ENCODE measurements around the gene PLEKHG2. TPM values are rescaled to one million over a fixed set of nuclear protein-coding genes. Genes with fewer than 3 reads are reported as not detected.
"Not testable (repeated sequence)": the region's sequence is repeated elsewhere in the genome, so short reads cannot be mapped to it uniquely, and the experiment has no call there.

The PLEKHG2 gene
- total RNA-seq, 2 experiments from 2014 or later, result 74.4 to 77.9 TPM

DNA sequence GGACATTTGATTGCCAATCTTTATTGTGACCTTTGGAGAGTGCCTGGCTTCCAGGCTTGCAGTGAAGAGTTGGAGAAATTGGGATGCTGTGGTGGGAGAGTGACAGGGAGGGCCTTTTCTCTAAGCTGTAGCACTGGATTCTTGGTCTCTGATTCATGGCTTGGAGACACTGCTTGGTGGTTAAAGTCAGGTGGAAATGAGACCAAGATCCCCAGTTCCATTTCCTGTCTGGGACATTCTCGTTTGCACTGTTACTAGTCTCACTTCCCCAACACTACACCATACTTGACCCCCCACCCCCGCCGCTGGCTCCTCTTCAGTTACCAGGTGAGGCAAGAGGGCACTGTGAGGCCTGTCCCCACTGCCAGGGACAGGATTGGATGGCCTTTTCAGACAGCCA, 35.8 kb downstream of the PLEKHG2 start:
- peaks cover 51% of the 10 kb centered on the region for H3K36me3 Mint-ChIP-seq (ENCODE audit: low read depth)
- peak overlapping the region; percentile 92 for H3K4me3 Mint-ChIP-seq
- CTCF ChIA-PET, result interaction anchor here (0.9 to 2.5 kb wide), 2 partner anchors 12 to 26 kb away, joined by 4 to 6 read pairs; no protein-coding TSS in a partner anchor

GRCh38 chr19:39449116-39449797, 36.8 kb downstream of the PLEKHG2 start:
- no peaks in the 10 kb centered on the region for H3K9me3 Mint-ChIP-seq
- peaks cover 64% of the 10 kb centered on the region for H3K4me1 Mint-ChIP-seq
- ChIA-PET CTCF (interaction anchor here (0.6 to 2.5 kb wide), 2 partner anchors 11 to 33 kb away, joined by 3 to 6 read pairs; no protein-coding TSS in a partner anchor), POLR2A (no interaction called here)
- H3K27me3 Mint-ChIP-seq, result no peaks in the 10 kb centered on the region
- DNase-seq, result no peak
- peaks cover 57% of the 10 kb centered on the region for H3K36me3 Mint-ChIP-seq (ENCODE audit: low read depth)
- peak overlapping the region; percentile 59 for H3K4me3 Mint-ChIP-seq
- H3K27ac Mint-ChIP-seq, result peak overlapping the region; percentile 97

More for the DNA sequence above, 35.8 kb downstream of the PLEKHG2 start:
- peak overlapping the region; percentile 97 for H3K27ac Mint-ChIP-seq
- no peak for DNase-seq
- no peaks in the 10 kb centered on the region for H3K27me3 Mint-ChIP-seq
- H3K4me1 Mint-ChIP-seq, result peaks cover 64% of the 10 kb centered on the region
- no peaks in the 10 kb centered on the region for H3K9me3 Mint-ChIP-seq
- POLR2A ChIA-PET, result no interaction called here

- DNase-seq, H3K27me3 Mint-ChIP-seq, POLR2A ChIA-PET, H3K4me3 Mint-ChIP-seq, CTCF ChIA-PET, H3K9me3 Mint-ChIP-seq: not testable (repeated sequence)
- Mint-ChIP-seq H3K36me3 (ENCODE audit: low read depth) (peaks cover 49% of the 10 kb centered on the region), H3K4me1 (peaks cover 58% of the 10 kb centered on the region), H3K27ac (peak overlapping the region; percentile 28)
Measured at GRCh38 chr19:39451257-39451656, 38.8 kb downstream of the PLEKHG2 start.

- H3K27me3 Mint-ChIP-seq, result no peaks in the 10 kb centered on the region
- POLR2A ChIA-PET, result no interaction called here
- H3K4me3 Mint-ChIP-seq, result no peak overlapping the region
- CTCF ChIA-PET, result interaction anchor here (1.4 kb wide), 2 partner anchors 11 to 17 kb away, joined by 3 to 4 read pairs; partner anchors contain the start of gene TIMM50
- peaks cover 50% of the 10 kb centered on the region for H3K36me3 Mint-ChIP-seq (ENCODE audit: low read depth)
- no peak overlapping the region for H3K27ac Mint-ChIP-seq
- H3K4me1 Mint-ChIP-seq, result no peaks in the 10 kb centered on the region
- no peak for DNase-seq
- H3K9me3 Mint-ChIP-seq, result no peaks in the 10 kb centered on the region
Measured at GRCh38 chr19:39463403-39463802, 50.9 kb downstream of the PLEKHG2 start.

DNA sequence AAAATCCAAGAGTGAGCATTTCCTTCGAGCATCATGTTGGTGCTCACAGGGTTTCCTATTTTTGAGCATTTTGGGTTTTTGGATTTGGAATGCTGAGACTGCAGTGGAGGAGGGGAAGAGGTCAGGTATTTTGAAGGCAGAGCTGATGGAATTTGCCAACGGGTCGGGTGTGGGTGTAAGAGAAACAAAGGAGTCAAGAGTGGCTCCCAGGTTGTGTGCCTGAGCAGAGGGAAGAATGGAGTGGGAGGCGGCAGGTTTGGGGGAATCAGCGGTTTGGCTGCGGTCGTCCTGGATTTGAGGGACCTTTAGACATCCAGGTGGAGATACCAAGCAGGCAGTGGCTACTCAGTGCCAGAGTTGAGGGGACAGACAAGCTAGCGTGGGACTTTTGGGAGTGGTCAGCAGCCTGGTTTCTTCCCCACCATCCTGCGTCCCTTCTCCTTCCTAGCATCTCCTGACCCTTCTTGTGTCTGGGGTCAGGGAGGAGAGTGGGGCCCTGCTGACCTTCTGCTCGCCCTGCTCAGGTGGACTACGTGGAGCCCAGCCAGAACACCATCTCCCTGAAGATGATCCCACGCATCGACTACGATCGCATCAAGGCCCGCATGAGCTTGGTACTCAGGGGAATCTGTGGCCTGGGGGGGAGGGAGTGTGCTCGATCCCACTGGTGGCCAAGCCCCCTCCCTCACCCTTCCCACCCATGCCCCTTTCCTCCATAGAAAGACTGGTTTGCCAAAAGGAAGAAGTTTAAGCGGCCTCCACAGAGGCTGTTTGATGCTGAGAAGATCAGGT, 53.7 kb downstream of the PLEKHG2 start:
- no peak for DNase-seq
- POLR2A ChIA-PET, result no interaction called here
- Mint-ChIP-seq H3K4me1 (no peaks in the 10 kb centered on the region), H3K27ac (no peak overlapping the region), H3K27me3 (no peaks in the 10 kb centered on the region), H3K4me3 (no peak overlapping the region), H3K36me3 (ENCODE audit: low read depth) (peaks cover 48% of the 10 kb centered on the region), H3K9me3 (no peaks in the 10 kb centered on the region)
- CTCF ChIA-PET, result interaction anchor here (1.1 to 1.4 kb wide), 2 partner anchors 8 to 68 kb away, joined by 3 to 6 read pairs; no protein-coding TSS in a partner anchor

- POLR2A ChIA-PET, result no interaction called here
- no peaks in the 10 kb centered on the region for H3K9me3 Mint-ChIP-seq
- H3K27ac Mint-ChIP-seq, result peak overlapping the region; percentile 38
- peaks cover 4% of the 10 kb centered on the region for H3K4me1 Mint-ChIP-seq
- CTCF ChIA-PET, result no interaction called here
- H3K36me3 Mint-ChIP-seq (ENCODE audit: low read depth), result peaks cover 51% of the 10 kb centered on the region
- H3K27me3 Mint-ChIP-seq, result no peaks in the 10 kb centered on the region
- no peak for DNase-seq
- no peak overlapping the region for H3K4me3 Mint-ChIP-seq
Measured at GRCh38 chr19:39467941-39468340, 55.5 kb downstream of the PLEKHG2 start.

GRCh38 chr19:39469036-39469435, 56.6 kb downstream of the PLEKHG2 start:
- Mint-ChIP-seq H3K36me3 (ENCODE audit: low read depth) (peaks cover 55% of the 10 kb centered on the region), H3K27ac (no peak overlapping the region), H3K9me3 (no peaks in the 10 kb centered on the region), H3K4me3 (no peak overlapping the region), H3K27me3 (no peaks in the 10 kb centered on the region), H3K4me1 (peaks cover 5% of the 10 kb centered on the region)
- ChIA-PET CTCF (interaction anchor here (0.8 kb wide), 1 partner anchor 372 kb away, joined by 3 read pairs; no protein-coding TSS in a partner anchor), POLR2A (interaction anchor here (0.6 kb wide), 1 partner anchor 40 kb away, joined by 3 read pairs; no protein-coding TSS in a partner anchor)
- no peak for DNase-seq

DNA sequence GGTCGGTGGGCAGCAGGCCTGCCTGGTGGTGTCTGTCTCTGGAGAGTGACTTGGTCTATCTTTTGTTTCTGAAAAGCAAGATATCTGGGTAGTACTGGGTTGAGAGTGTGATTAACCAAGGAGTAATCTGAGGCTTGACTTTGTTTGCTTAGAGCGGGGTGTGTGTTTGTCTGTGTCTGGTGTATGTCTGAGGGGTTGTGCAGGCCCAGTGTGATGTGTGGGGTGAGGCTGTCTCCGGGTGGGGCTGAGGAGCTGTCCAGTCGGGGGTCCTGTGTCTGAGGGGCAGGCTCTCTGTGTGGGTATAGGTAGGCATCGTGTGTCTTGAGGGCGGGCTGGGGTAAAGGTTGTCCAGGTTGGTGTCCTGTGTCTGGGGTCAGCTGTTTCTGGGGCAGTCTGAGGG, 57.1 kb downstream of the PLEKHG2 start:
- POLR2A ChIA-PET, result interaction anchor here (0.6 kb wide), 1 partner anchor 41 kb away, joined by 3 read pairs; no protein-coding TSS in a partner anchor
- H3K27ac Mint-ChIP-seq, result peak overlapping the region; percentile 56
- CTCF ChIA-PET, result interaction anchor here (0.6 to 0.8 kb wide), 2 partner anchors 63 to 372 kb away, joined by 3 read pairs; partner anchors contain the start of gene EID2B

DNA sequence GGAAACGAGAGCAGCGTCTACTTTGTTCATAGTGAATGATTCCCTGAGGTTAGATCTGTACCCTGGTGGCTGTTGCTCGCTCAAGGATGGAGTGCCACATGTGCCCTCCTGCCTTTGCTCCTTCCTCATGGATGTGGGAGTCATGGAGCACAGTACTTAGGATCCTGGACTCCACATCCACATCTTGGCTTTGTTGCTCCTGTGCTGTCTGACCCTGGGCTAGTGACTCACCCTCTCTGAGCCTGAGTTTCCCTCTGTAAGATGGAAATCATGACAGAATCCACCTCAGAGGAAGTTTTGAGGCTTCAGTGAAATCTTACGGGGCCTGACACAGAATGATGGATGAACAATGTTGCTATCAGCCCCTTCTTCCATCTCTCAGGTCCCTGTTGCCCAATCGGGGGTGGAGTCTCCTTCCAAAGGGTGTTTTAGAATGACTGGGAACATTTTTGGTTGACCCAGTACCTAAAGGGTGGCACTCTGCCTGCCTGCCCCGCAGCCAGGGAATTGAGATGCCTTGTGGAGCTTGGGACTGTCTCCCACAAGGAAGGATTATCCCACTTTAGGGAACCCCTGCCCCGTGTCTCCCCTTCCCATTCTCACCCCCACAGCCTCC, 58.4 kb downstream of the PLEKHG2 start:
- no peak for DNase-seq
- ChIA-PET POLR2A (no interaction called here), CTCF (no interaction called here)
- H3K36me3 Mint-ChIP-seq (ENCODE audit: low read depth), result peaks cover 56% of the 10 kb centered on the region
- no peak overlapping the region for H3K27ac Mint-ChIP-seq
- H3K4me3 Mint-ChIP-seq, result no peak overlapping the region
- H3K9me3 Mint-ChIP-seq, result no peaks in the 10 kb centered on the region
- peaks cover 7% of the 10 kb centered on the region for H3K4me1 Mint-ChIP-seq
- H3K27me3 Mint-ChIP-seq, result no peaks in the 10 kb centered on the region

More for the DNA sequence above, 57.1 kb downstream of the PLEKHG2 start:
- DNase-seq, result no peak
- H3K4me1 Mint-ChIP-seq, result peaks cover 7% of the 10 kb centered on the region
- H3K36me3 Mint-ChIP-seq (ENCODE audit: low read depth), result peaks cover 59% of the 10 kb centered on the region
- H3K27me3 Mint-ChIP-seq, result no peaks in the 10 kb centered on the region
- no peaks in the 10 kb centered on the region for H3K9me3 Mint-ChIP-seq
- H3K4me3 Mint-ChIP-seq, result no peak overlapping the region

- ChIA-PET POLR2A (no interaction called here), CTCF (no interaction called here)
- no peak for DNase-seq
- H3K27ac Mint-ChIP-seq, result peak overlapping the region; percentile 21
- H3K4me3 Mint-ChIP-seq, result no peak overlapping the region
- H3K27me3 Mint-ChIP-seq, result no peaks in the 10 kb centered on the region
- H3K36me3 Mint-ChIP-seq (ENCODE audit: low read depth), result peaks cover 56% of the 10 kb centered on the region
- H3K4me1 Mint-ChIP-seq, result peaks cover 7% of the 10 kb centered on the region
- H3K9me3 Mint-ChIP-seq, result no peaks in the 10 kb centered on the region
Measured at GRCh38 chr19:39471756-39472536, 59.5 kb downstream of the PLEKHG2 start.

- Mint-ChIP-seq H3K36me3 (ENCODE audit: low read depth) (peaks cover 58% of the 10 kb centered on the region), H3K4me3 (no peak overlapping the region), H3K9me3 (no peaks in the 10 kb centered on the region), H3K4me1 (peaks cover 7% of the 10 kb centered on the region), H3K27me3 (no peaks in the 10 kb centered on the region), H3K27ac (no peak overlapping the region)
- no peak for DNase-seq
- CTCF ChIA-PET, result interaction anchor here (1.6 to 2.0 kb wide), 2 partner anchors 12 to 26 kb away, joined by 4 read pairs; no protein-coding TSS in a partner anchor
- POLR2A ChIA-PET, result no interaction called here
Measured at GRCh38 chr19:39472746-39473442, 60.4 kb downstream of the PLEKHG2 start.
